Astrocyte (in vitro differentiated cells and primary cell): ENCODE measurements around the gene BRSK1. TPM values are rescaled to one million over a fixed set of nuclear protein-coding genes. Genes with fewer than 3 reads are reported as not detected.
A peak's percentile ranks its signal among the peaks of the same experiment; 100 is the strongest.

Experiments used
- DNase-seq: peaks from one replicate; pipeline ENCODE4 v3.0.0-alpha.2; 2010; ENCODE audit warnings: low read depth
- FAIRE-seq: peaks from 2 replicates; lab custom pipeline; 2011; peaks lifted over from hg19 to GRCh38; lab: Jason Lieb, UNC
- H2AFZ ChIP-seq: 2 replicates; pipeline ENCODE4 v1.6.0; 2012; ENCODE audit warnings: low read depth, low read length, inconsistent platforms
- H3K27ac ChIP-seq: 2 replicates; pipeline ENCODE4 v1.5.1; 2011; ENCODE audit warnings: low read depth, low read length, inconsistent platforms
- H3K27me3 ChIP-seq: 2 replicates; pipeline ENCODE4 v1.6.0; 2011; ENCODE audit warnings: low read length, inconsistent platforms; ENCODE audit not compliant: insufficient read depth
- H3K36me3 ChIP-seq: 2 replicates; pipeline ENCODE4 v1.5.1; 2011; ENCODE audit warnings: low read length, inconsistent platforms; ENCODE audit not compliant: insufficient read depth
- H3K4me1 ChIP-seq: 2 replicates; pipeline ENCODE4 v1.5.1; 2011; ENCODE audit warnings: low read length, inconsistent platforms; ENCODE audit not compliant: insufficient read depth
- H3K4me2 ChIP-seq: 2 replicates; pipeline ENCODE4 v1.6.0; 2012; ENCODE audit warnings: low read length, inconsistent platforms
- H3K4me3 ChIP-seq: 2 replicates; pipeline ENCODE4 v1.5.1; 2011; ENCODE audit warnings: low read depth, mild to moderate bottlenecking, low read length, inconsistent platforms; ENCODE audit not compliant: insufficient read depth
- H3K79me2 ChIP-seq: 2 replicates; pipeline ENCODE4 v1.6.0; 2012; ENCODE audit warnings: mild to moderate bottlenecking, low read length, inconsistent platforms; ENCODE audit not compliant: insufficient read depth
- H3K9ac ChIP-seq: 2 replicates; pipeline ENCODE4 v1.6.0; 2012; ENCODE audit warnings: mild to moderate bottlenecking, low read length, inconsistent platforms
- H3K9me3 ChIP-seq: 2 replicates; pipeline ENCODE4 v1.5.1; 2012; ENCODE audit warnings: low read depth, mild to moderate bottlenecking, low read length, inconsistent platforms; ENCODE audit not compliant: insufficient read depth
- H4K20me1 ChIP-seq: 2 replicates; pipeline ENCODE4 v1.6.0; 2012; ENCODE audit warnings: low read length, inconsistent platforms; ENCODE audit not compliant: insufficient read depth
- H3K27ac Mint-ChIP-seq: one replicate; pipeline ENCODE4 v1.8.0; 2021; ENCODE audit warnings: mild to moderate bottlenecking, mixed read lengths; ENCODE audit not compliant: unreplicated experiment
- H3K27me3 Mint-ChIP-seq: one replicate; pipeline ENCODE4 v1.8.0; 2021; ENCODE audit warnings: low read depth, mixed read lengths; ENCODE audit not compliant: unreplicated experiment
- H3K36me3 Mint-ChIP-seq: one replicate; pipeline ENCODE4 v1.8.0; 2021; ENCODE audit warnings: low read depth, mixed read lengths; ENCODE audit not compliant: unreplicated experiment
- H3K4me1 Mint-ChIP-seq: one replicate; pipeline ENCODE4 v1.8.0; 2021; ENCODE audit warnings: low read depth, mixed read lengths; ENCODE audit not compliant: unreplicated experiment
- H3K4me3 Mint-ChIP-seq: one replicate; pipeline ENCODE4 v1.8.0; 2021; ENCODE audit warnings: mild to moderate bottlenecking, moderate library complexity, mixed read lengths; ENCODE audit not compliant: unreplicated experiment
- H3K9me3 Mint-ChIP-seq: one replicate; pipeline ENCODE4 v1.8.0; 2021; ENCODE audit warnings: mild to moderate bottlenecking, mixed read lengths; ENCODE audit not compliant: unreplicated experiment
- EZH2 ChIP-seq: IDR thresholded peaks from 2 replicates; pipeline ENCODE4 v1.6.1; 2012; ENCODE audit warnings: mild to moderate bottlenecking, low read length, inconsistent platforms; ENCODE audit not compliant: insufficient read depth
- total RNA-seq: library from RNA; stranded (reverse); gene quantifications from 2 replicates; pipeline ENCODE4 v1.2.1, GENCODE V29; 2021
- TF ChIP-seq, protein P1 (sequence below): IDR thresholded peaks from 2 replicates; pipeline ENCODE4 v1.5.1; 2011; ENCODE audit warnings: low read depth, mild to moderate bottlenecking, inconsistent platforms, low read length, moderate library complexity; ENCODE audit not compliant: insufficient read depth

BRSK1 gene
- total RNA-seq, 1 donor from 2014 or later, result 18.8 TPM

GRCh38 chr19:55340784-55341147 lies 57.0 kb downstream of the BRSK1 start:
- FAIRE-seq, result no peak

GRCh38 chr19:55341171-55341588 lies 57.4 kb downstream of the BRSK1 start:
- Mint-ChIP-seq H3K4me3 (peak overlapping the region; percentile 88), H3K27ac (no peak overlapping the region), H3K4me1 (peaks cover 17% of the 10 kb centered on the region), H3K36me3 (peaks cover 8% of the 10 kb centered on the region), H3K9me3 (peaks cover 3% of the 10 kb centered on the region), H3K27me3 (no peaks in the 10 kb centered on the region)
- Histone ChIP-seq H3K4me1 (peaks cover 25% of the 10 kb centered on the region), H4K20me1 (peaks cover 6% of the 10 kb centered on the region), H3K79me2 (peaks cover 10% of the 10 kb centered on the region), H3K4me3 (peak overlapping the region; percentile 69), H3K27me3 (peaks cover 4% of the 10 kb centered on the region), H3K27ac (no peak overlapping the region), H3K4me2 (peak overlapping the region; percentile 100), H2AFZ (no peak overlapping the region), H3K9ac (peak overlapping the region; percentile 92), H3K36me3 (no peaks in the 10 kb centered on the region), H3K9me3 (no peaks in the 10 kb centered on the region)
- DNase-seq (peak; percentile 23), FAIRE-seq (no peak)
- TF ChIP-seq, protein P1, sequence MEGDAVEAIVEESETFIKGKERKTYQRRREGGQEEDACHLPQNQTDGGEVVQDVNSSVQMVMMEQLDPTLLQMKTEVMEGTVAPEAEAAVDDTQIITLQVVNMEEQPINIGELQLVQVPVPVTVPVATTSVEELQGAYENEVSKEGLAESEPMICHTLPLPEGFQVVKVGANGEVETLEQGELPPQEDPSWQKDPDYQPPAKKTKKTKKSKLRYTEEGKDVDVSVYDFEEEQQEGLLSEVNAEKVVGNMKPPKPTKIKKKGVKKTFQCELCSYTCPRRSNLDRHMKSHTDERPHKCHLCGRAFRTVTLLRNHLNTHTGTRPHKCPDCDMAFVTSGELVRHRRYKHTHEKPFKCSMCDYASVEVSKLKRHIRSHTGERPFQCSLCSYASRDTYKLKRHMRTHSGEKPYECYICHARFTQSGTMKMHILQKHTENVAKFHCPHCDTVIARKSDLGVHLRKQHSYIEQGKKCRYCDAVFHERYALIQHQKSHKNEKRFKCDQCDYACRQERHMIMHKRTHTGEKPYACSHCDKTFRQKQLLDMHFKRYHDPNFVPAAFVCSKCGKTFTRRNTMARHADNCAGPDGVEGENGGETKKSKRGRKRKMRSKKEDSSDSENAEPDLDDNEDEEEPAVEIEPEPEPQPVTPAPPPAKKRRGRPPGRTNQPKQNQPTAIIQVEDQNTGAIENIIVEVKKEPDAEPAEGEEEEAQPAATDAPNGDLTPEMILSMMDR, result no peak
- no peak for TF ChIP-seq EZH2

More at GRCh38 chr19:55340784-55341147, 57.0 kb downstream of the BRSK1 start:
- Histone ChIP-seq H3K27me3 (peaks cover 4% of the 10 kb centered on the region), H3K9me3 (no peaks in the 10 kb centered on the region), H3K27ac (no peak overlapping the region), H3K9ac (peak overlapping the region; percentile 92), H3K4me1 (peaks cover 25% of the 10 kb centered on the region), H3K36me3 (no peaks in the 10 kb centered on the region), H3K4me3 (peak overlapping the region; percentile 69), H3K4me2 (peak overlapping the region; percentile 100), H3K79me2 (peaks cover 10% of the 10 kb centered on the region), H4K20me1 (peaks cover 6% of the 10 kb centered on the region), H2AFZ (no peak overlapping the region)
- TF ChIP-seq EZH2, result no peak
- TF ChIP-seq, protein P1, result no peak
- peak overlapping the region; percentile 53 for H3K27ac Mint-ChIP-seq
- H3K9me3 Mint-ChIP-seq, result peaks cover 3% of the 10 kb centered on the region
- H3K27me3 Mint-ChIP-seq, result no peaks in the 10 kb centered on the region
- H3K36me3 Mint-ChIP-seq, result peaks cover 8% of the 10 kb centered on the region
- H3K4me1 Mint-ChIP-seq, result peaks cover 17% of the 10 kb centered on the region
- DNase-seq, result no peak
- H3K4me3 Mint-ChIP-seq, result peak overlapping the region; percentile 88

DNA sequence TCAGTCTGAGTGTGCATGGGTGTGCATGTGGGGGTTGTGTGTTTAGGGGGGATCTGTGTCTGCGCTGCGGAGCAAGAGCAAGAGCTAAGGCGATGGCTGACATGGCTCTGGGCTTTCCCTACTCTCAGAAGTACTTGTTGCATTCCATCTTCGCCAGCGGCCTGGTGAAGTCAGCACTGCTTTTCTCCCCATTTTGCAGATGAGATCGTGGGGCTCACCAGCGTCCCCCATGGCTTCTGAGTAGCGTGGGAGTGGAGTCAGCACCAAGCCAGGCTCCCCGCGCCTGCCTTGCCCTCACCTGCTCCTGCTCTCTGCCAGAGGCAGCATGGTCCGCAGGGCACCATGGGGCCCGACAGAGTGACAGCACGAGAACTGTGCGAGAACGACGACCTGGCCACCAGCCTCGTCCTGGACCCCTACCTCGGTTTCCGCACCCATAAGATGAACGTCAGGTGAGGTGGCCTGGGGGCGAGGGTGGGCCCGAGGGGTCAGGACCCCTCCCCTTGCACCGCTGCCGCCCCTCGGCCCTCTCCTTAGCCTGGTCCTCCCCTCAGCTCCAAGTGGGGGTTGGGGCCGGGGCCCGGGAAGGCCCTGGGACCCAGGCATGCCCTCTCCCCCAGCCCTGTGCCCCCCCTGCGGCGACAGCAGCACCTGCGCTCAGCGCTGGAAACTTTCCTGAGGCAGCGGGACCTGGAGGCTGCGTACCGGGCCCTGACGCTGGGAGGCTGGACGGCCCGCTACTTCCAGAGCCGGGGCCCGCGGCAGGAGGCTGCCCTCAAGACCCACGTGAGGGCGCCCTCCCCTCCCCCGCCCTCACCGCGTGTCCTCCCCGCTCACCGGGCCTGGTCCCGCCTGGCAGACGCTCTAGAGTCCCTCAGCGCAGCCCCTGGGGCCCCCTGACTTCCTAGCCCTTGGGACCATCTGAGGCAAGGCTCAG lies 58.1 kb downstream of the BRSK1 start:
- FAIRE-seq (no peak), DNase-seq (no peak)
- Mint-ChIP-seq H3K27me3 (no peaks in the 10 kb centered on the region), H3K4me1 (peaks cover 17% of the 10 kb centered on the region), H3K36me3 (peaks cover 8% of the 10 kb centered on the region), H3K9me3 (peaks cover 3% of the 10 kb centered on the region), H3K4me3 (peak overlapping the region; percentile 75), H3K27ac (no peak overlapping the region)
- Histone ChIP-seq H3K9ac (no peak overlapping the region), H3K79me2 (peaks cover 10% of the 10 kb centered on the region), H4K20me1 (peaks cover 6% of the 10 kb centered on the region), H3K36me3 (no peaks in the 10 kb centered on the region), H3K9me3 (no peaks in the 10 kb centered on the region), H3K27ac (no peak overlapping the region), H3K27me3 (peaks cover under 1% of the 10 kb centered on the region), H3K4me1 (peaks cover 25% of the 10 kb centered on the region), H3K4me2 (peak overlapping the region; percentile 100), H3K4me3 (no peak overlapping the region), H2AFZ (no peak overlapping the region)
- TF ChIP-seq EZH2, result no peak
- TF ChIP-seq, protein P1, result no peak
